GM23248 (cell line): ENCODE data around the gene TMEM273. TPM values are rescaled to one million over a fixed set of nuclear protein-coding genes. Genes with fewer than 3 reads are reported as not detected.
A peak's percentile ranks its signal among the peaks of the same experiment; 100 is the strongest.

Source experiments
- DNase-seq: peaks from one replicate; pipeline ENCODE4 v3.0.0-alpha.2; 2015
- H2AFZ ChIP-seq: fragments of 200-600 bp; sonication (generic); 2 replicates; pipeline ENCODE4 v1.6.1; 2016; ENCODE audit warnings: antibody characterized with exemption
- H3F3A ChIP-seq: fragments of 200-600 bp; sonication (generic); 2 replicates; pipeline ENCODE4 v1.6.1; 2016; ENCODE audit warnings: mild to moderate bottlenecking, antibody characterized with exemption, mixed run types; ENCODE audit not compliant: insufficient read depth
- H3K27ac ChIP-seq: fragments of 200-600 bp; sonication (generic); 2 replicates; pipeline ENCODE4 v1.5.1; 2016; ENCODE audit warnings: mild to moderate bottlenecking
- H3K27me3 ChIP-seq: fragments of 200-600 bp; sonication (generic); replicated peaks from 2 replicates; pipeline ENCODE4 v1.6.1; 2016; ENCODE audit warnings: mild to moderate bottlenecking; ENCODE audit not compliant: insufficient read depth
- H3K36me3 ChIP-seq: fragments of 200-600 bp; sonication (generic); 2 replicates; pipeline ENCODE4 v1.6.1; 2016; ENCODE audit warnings: low read depth, mild to moderate bottlenecking
- H3K4me1 ChIP-seq: fragments of 200-600 bp; sonication (generic); 2 replicates; pipeline ENCODE4 v1.6.1; 2016; ENCODE audit warnings: mild to moderate bottlenecking; ENCODE audit not compliant: insufficient read depth
- H3K4me2 ChIP-seq: fragments of 200-600 bp; sonication (generic); one replicate; pipeline ENCODE4 v1.6.1; 2016; ENCODE audit warnings: mild to moderate bottlenecking; ENCODE audit not compliant: unreplicated experiment
- H3K4me3 ChIP-seq: fragments of 200-600 bp; sonication (generic); 2 replicates; pipeline ENCODE4 v1.5.1; 2016; ENCODE audit warnings: mild to moderate bottlenecking
- H3K79me2 ChIP-seq: fragments of 200-600 bp; sonication (generic); 2 replicates; pipeline ENCODE4 v1.6.1; 2016; ENCODE audit warnings: mild to moderate bottlenecking; ENCODE audit not compliant: insufficient read depth
- H3K9ac ChIP-seq: fragments of 200-600 bp; sonication (generic); 2 replicates; pipeline ENCODE4 v1.6.1; 2016; ENCODE audit warnings: mild to moderate bottlenecking
- H3K9me2 ChIP-seq: fragments of 200-600 bp; sonication (generic); 2 replicates; pipeline ENCODE4 v1.6.1; 2016; ENCODE audit warnings: mixed run types, mild to moderate bottlenecking, moderate library complexity; ENCODE audit not compliant: insufficient read depth
- H3K9me3 ChIP-seq: fragments of 200-600 bp; sonication (generic); one replicate; pipeline ENCODE4 v1.6.1; 2017; ENCODE audit warnings: low read depth
- H4K20me1 ChIP-seq: fragments of 200-600 bp; sonication (generic); 2 replicates; pipeline ENCODE4 v1.6.0; 2016; ENCODE audit not compliant: insufficient read depth
- EZH2 ChIP-seq: fragments of 200-600 bp; sonication (generic); IDR thresholded peaks from 2 replicates; pipeline ENCODE4 v1.6.1; 2018; ENCODE audit warnings: antibody characterized with exemption, mild to moderate bottlenecking; ENCODE audit not compliant: insufficient read depth, poor library complexity, severe bottlenecking
- EZH2phosphoT487 ChIP-seq: fragments of 200-600 bp; sonication (generic); IDR thresholded peaks from 2 replicates; pipeline ENCODE4 v1.6.1; 2018; ENCODE audit warnings: antibody characterized with exemption, moderate library complexity, mild to moderate bottlenecking, low read depth; ENCODE audit not compliant: insufficient read depth
- WGBS, 2 experiments: methylation state at CpG; one replicate each; pipeline ENCODE4 v1.1.6; 2015 to 2017; ENCODE audit warnings: low lambda C conversion rate in 2 of 2, low coverage in 1 of 2; ENCODE audit errors: missing lambda C conversion rate in 2 of 2; 5-methylcytosine and 5-hydroxymethylcytosine counted together
- in situ Hi-C: fragments of 300-500 bp; cut with MboI; formaldehyde crosslinking; loops from 2 replicates; pipeline ENCODE4 v1.15.0; 2020
- polyA plus RNA-seq: library from polyadenylated mRNA; unstranded; fragments of >200 nt; fragmentation: Nextera tagmentation; extraction: Ambion mirVana; gene quantifications from 2 replicates; pipeline ENCODE4 v1.2.1, GENCODE V29; 2016
- total RNA-seq: library from RNA; depleted of rRNA; stranded (reverse); fragments of >200 nt; shearing (Covaris generic); gene quantifications from 2 replicates; pipeline ENCODE4 v1.2.3, GENCODE V29; 2014

TMEM273 gene
- total and polyA plus RNA-seq, 2 experiments from 2014 or later, result not detected

DNA sequence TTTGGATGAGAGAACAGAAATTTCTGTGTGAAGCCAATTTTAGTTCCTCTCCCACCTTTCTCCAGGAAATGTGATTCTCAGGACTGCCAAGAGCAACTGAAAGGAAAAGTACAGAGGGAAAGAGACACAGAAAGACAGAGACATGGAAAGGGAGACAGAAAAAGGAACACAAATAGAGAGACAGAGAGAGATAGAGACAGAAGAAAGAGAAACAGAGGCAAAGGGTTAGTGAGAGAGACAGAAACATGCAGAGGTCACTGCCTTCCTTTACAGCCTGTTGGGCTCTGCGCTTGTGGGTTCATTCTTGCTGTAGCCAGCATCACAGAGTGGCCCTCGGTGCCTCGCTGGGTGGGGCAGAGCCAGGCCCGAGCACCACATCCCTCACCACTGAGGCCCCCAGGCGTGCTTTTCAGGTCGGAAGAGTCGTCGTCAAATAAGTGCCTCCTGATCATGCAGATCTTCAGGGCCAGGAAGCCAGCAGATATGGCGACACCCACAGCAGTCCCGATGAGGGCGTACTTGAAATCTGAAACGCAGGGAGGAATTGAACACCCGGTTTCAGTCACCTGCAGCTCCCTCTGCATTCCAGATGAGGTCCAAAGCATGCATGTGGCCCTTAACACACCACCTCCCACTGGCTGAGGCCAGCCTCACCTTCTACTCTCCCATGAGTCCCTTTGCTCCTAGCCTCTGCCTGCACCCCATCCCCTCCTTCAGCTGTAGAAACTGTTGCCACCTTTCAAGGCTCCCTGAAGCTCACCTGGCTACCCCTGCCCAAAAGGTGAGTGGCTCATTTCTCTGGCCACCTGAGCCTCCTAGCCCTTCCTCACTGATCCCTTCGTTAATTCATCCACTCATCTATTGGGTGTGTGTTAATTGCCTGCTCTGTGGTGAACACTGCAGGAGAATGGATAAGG is 21.4 kb downstream of the TMEM273 start:
- no peak for DNase-seq
- no peaks in the 10 kb centered on the region for H3K79me2 ChIP-seq
- H3K4me2 ChIP-seq, result no peak overlapping the region
- in situ Hi-C loops, result loop anchor here (25.0 kb wide), 1 partner anchor 504 kb away; no protein-coding TSS in a partner anchor
- no peaks in the 10 kb centered on the region for H4K20me1 ChIP-seq
- no peaks in the 10 kb centered on the region for H3K9me3 ChIP-seq
- H3K9ac ChIP-seq, result no peak overlapping the region
- H2AFZ ChIP-seq, result no peak overlapping the region; the same call in 1 of the 2 replicates
- no peaks in the 10 kb centered on the region for H3K27me3 ChIP-seq
- H3K4me1 ChIP-seq, result peaks cover 12% of the 10 kb centered on the region
- peaks cover 11% of the 10 kb centered on the region for H3F3A ChIP-seq
- no peak overlapping the region for H3K4me3 ChIP-seq
- TF ChIP-seq EZH2phosphoT487 (no peak), EZH2 (no peak)
- WGBS, 2 experiments, result 89 to 92% methylated on average over 11 to 14 of the region's 14 CpGs
- H3K36me3 ChIP-seq, result no peaks in the 10 kb centered on the region
- no peak overlapping the region for H3K27ac ChIP-seq
- H3K9me2 ChIP-seq, result no peaks in the 10 kb centered on the region

DNA sequence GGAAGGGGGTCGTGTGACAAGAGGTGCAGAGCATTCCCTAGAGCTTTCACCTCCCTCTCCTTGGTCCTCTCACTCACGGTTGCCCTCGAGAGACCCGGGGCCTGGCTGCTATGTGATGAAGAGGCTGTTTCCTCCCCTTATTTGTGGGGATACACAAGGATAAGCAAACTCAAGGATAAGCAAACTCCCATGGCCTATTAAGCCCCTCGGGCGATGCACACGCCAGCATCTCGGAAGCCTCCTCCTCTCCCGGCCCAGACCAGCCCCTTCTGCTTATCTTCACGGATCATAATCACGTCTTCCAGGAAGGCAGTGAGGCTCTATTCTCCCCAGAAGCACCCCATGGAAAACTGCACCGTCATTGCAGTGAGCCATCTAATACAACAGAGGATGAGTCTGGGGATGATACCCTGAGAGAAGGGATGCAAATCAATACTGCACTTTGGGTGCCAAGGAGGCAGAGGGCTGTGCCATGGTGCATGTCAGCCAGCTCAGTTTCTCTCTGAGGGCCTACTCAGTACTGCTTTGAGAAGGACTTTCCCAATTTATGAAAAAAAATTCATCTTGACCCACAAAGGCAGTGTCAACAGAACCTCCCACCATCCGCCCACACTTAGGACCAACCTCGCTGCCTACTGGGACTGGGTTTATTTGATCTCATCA is 22.2 kb downstream of the TMEM273 start:
- no peaks in the 10 kb centered on the region for H3K79me2 ChIP-seq
- no peaks in the 10 kb centered on the region for H4K20me1 ChIP-seq
- no peaks in the 10 kb centered on the region for H3K9me3 ChIP-seq
- in situ Hi-C loops, result loop anchor here (25.0 kb wide), 1 partner anchor 504 kb away; no protein-coding TSS in a partner anchor
- H3K27me3 ChIP-seq, result no peaks in the 10 kb centered on the region
- no peak for TF ChIP-seq EZH2phosphoT487
- no peak for TF ChIP-seq EZH2
- no peak overlapping the region for H3K4me2 ChIP-seq
- no peaks in the 10 kb centered on the region for H3K9me2 ChIP-seq
- peaks cover 14% of the 10 kb centered on the region for H3F3A ChIP-seq
- H3K4me3 ChIP-seq, result no peak overlapping the region
- no peak overlapping the region for H3K9ac ChIP-seq
- DNase-seq, result no peak
- H3K4me1 ChIP-seq, result peaks cover 17% of the 10 kb centered on the region
- no peaks in the 10 kb centered on the region for H3K36me3 ChIP-seq
- no peak overlapping the region for H3K27ac ChIP-seq
- whole genome bisulfite sequencing, 2 experiments, result 87 to 90% methylated on average over 14 of the region's 14 CpGs
- H2AFZ ChIP-seq, result no peak overlapping the region; the same call in 1 of the 2 replicates

DNA sequence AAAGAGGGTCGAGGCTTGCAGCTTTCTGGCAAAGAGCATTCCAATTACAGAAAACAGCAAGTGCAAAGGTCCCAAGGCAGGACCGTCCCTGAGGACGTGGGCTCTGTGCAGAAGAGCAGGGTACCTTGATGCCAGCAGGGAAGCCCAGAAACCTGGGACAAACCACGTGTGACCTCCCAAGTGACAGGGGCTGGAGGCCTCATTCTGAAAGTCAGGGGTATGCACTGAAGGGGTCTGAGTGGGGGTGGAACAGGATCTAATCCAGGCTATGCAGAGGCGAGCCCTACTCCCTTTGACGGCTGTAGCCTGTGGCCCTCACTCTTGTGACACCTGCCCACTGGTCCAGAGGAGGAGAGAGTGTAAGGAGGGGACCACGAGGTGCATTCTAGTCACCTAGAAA is 22.9 kb downstream of the TMEM273 start:
- Histone ChIP-seq H3K27ac (no peak overlapping the region), H3K4me1 (peaks cover 17% of the 10 kb centered on the region), H3K79me2 (no peaks in the 10 kb centered on the region), H4K20me1 (no peaks in the 10 kb centered on the region), H3K9ac (no peak overlapping the region), H3K27me3 (no peaks in the 10 kb centered on the region), H3K4me3 (no peak overlapping the region), H3K9me3 (no peaks in the 10 kb centered on the region), H3K9me2 (no peaks in the 10 kb centered on the region), H3K36me3 (no peaks in the 10 kb centered on the region), H3K4me2 (no peak overlapping the region), H2AFZ (no peak overlapping the region), H3F3A (peaks cover 14% of the 10 kb centered on the region)
- 73 to 74% methylated on average over 7 of the region's 7 CpGs for WGBS, 2 experiments
- DNase-seq, result no peak
- TF ChIP-seq EZH2phosphoT487, result no peak
- TF ChIP-seq EZH2, result no peak
- in situ Hi-C loops, result loop anchor here (25.0 kb wide), 1 partner anchor 503 kb away; no protein-coding TSS in a partner anchor

DNA sequence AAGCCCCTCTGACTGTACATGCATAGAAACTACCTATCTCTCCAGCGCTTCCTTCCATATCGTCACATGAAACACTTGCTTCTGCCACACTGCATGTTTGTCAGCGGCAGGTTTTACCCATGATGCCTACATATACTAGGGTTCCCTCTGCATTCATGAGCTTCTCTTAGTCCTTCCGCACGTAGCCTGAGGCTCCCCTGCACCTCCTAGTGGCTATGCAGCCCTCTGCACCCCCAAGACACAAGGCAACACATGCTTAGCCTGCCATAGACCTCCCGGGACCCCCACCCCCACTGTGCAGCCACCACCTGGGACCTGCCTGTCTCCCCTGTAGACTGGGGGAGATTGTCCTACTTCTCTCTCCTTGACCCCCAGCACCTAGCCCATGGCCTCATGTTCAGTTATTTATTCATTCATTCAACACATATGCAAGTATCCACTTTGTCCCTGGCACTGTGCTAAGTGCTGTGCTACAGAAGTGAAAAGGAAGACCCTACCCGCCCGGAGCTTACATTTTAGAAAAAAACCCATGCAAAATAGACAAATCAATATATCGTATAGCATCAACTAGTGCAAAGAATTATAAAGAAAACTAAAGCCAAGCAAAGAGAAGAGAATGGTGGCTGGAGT is 23.5 kb downstream of the TMEM273 start:
- H3K27me3 ChIP-seq, result no peaks in the 10 kb centered on the region
- H3K4me2 ChIP-seq, result no peak overlapping the region
- no peaks in the 10 kb centered on the region for H3K36me3 ChIP-seq
- TF ChIP-seq EZH2phosphoT487, result no peak
- TF ChIP-seq EZH2, result no peak
- in situ Hi-C loops, result loop anchor here (25.0 kb wide), 1 partner anchor 502 kb away; no protein-coding TSS in a partner anchor
- no peak overlapping the region for H3K9ac ChIP-seq
- H4K20me1 ChIP-seq, result no peaks in the 10 kb centered on the region
- no peaks in the 10 kb centered on the region for H3K9me3 ChIP-seq
- H2AFZ ChIP-seq, result no peak overlapping the region
- peaks cover 17% of the 10 kb centered on the region for H3K4me1 ChIP-seq
- H3K9me2 ChIP-seq, result no peaks in the 10 kb centered on the region
- H3K79me2 ChIP-seq, result no peaks in the 10 kb centered on the region
- H3F3A ChIP-seq, result peaks cover 14% of the 10 kb centered on the region
- no peak overlapping the region for H3K27ac ChIP-seq
- H3K4me3 ChIP-seq, result no peak overlapping the region
- DNase-seq, result peak; percentile 71
- 48 to 52% methylated on average over 9 of the region's 9 CpGs for WGBS, 2 experiments
